PC-9 (cell line): ENCODE measurements around the gene FN3KRP. TPM values are rescaled to one million over a fixed set of nuclear protein-coding genes. Genes with fewer than 3 reads are reported as not detected.

Experiments
- BruUV-seq: library from RNA; stranded (reverse); fragments of 400-500 nt; replicated peaks from 2 replicates; lab custom pipeline; 2021; lab: Mats Ljungman, UMichigan
- CTCF ChIA-PET: fragments of 300-600 bp; sonication (Branson Sonifier 250); formaldehyde crosslinking; loops from one replicate; lab custom pipeline; 2022; ENCODE audit warnings: antibody characterized with exemption; lab: Charles Lee
- POLR2A ChIA-PET: fragments of 300-600 bp; sonication (Branson Sonifier 250); formaldehyde crosslinking; loops from one replicate; lab custom pipeline; 2022; ENCODE audit warnings: antibody characterized with exemption; ENCODE audit not compliant: unreplicated experiment; lab: Charles Lee
- DNase-seq, 2 experiments: peaks; one replicate each; pipeline versions ENCODE4 v3.0.0 to v3.0.0-alpha.2; 2015 to 2022; ENCODE audit warnings: mixed read lengths in 1 of 2
- H2AFZ ChIP-seq: fragments of 200-600 bp; sonication (generic); 2 replicates; pipeline ENCODE4 v1.8.1; 2017; ENCODE audit warnings: antibody characterized with exemption
- H3F3A ChIP-seq: fragments of 200-600 bp; sonication (generic); 2 replicates; pipeline ENCODE4 v1.8.1; 2017; ENCODE audit warnings: antibody characterized with exemption, mild to moderate bottlenecking, low read depth; ENCODE audit not compliant: insufficient read depth
- H3K27ac ChIP-seq: fragments of 200-600 bp; sonication (generic); 2 replicates; pipeline ENCODE4 v1.6.1; 2016; ENCODE audit warnings: mixed run types
- H3K27me3 ChIP-seq: fragments of 200-600 bp; sonication (generic); 2 replicates; pipeline ENCODE4 v1.6.1; 2016; ENCODE audit warnings: low read depth, mixed run types; ENCODE audit not compliant: insufficient read depth
- H3K36me3 ChIP-seq: fragments of 200-600 bp; sonication (generic); 2 replicates; pipeline ENCODE4 v1.6.1; 2016; ENCODE audit warnings: low read depth, mixed run types
- H3K4me1 ChIP-seq: fragments of 200-600 bp; sonication (generic); replicated peaks from 2 replicates; pipeline ENCODE4 v1.6.1; 2016; ENCODE audit warnings: mixed run types; ENCODE audit not compliant: insufficient read depth
- H3K4me2 ChIP-seq: fragments of 200-600 bp; sonication (generic); 2 replicates; pipeline ENCODE4 v1.6.1; 2017; ENCODE audit warnings: mixed run types
- H3K4me3 ChIP-seq: fragments of 200-600 bp; sonication (generic); 2 replicates; pipeline ENCODE4 v1.6.1; 2016; ENCODE audit warnings: mixed run types
- H3K79me2 ChIP-seq: fragments of 200-600 bp; sonication (generic); 2 replicates; pipeline ENCODE4 v1.6.1; 2017; ENCODE audit warnings: low read depth, mixed run types
- H3K9me2 ChIP-seq: fragments of 200-600 bp; sonication (generic); 2 replicates; pipeline ENCODE4 v1.8.1; 2017; ENCODE audit warnings: mild to moderate bottlenecking; ENCODE audit not compliant: insufficient read depth
- H3K9me3 ChIP-seq: fragments of 200-600 bp; sonication (generic); 2 replicates; pipeline ENCODE4 v1.8.1; 2016; ENCODE audit warnings: low read depth; ENCODE audit not compliant: insufficient read depth
- H4K20me1 ChIP-seq: fragments of 200-600 bp; sonication (generic); 2 replicates; pipeline ENCODE4 v1.8.1; 2017; ENCODE audit not compliant: insufficient read depth
- EZH2 ChIP-seq: fragments of 200-600 bp; sonication (generic); IDR thresholded peaks from 2 replicates; pipeline ENCODE4 v1.8.0; 2017; ENCODE audit warnings: antibody characterized with exemption, low read depth
- intact Hi-C: fragments of 100-400 bp; cut with micrococcal nuclease; formaldehyde crosslinking; loops from one replicate; pipeline ENCODE4 v1.10.0; 2022; ENCODE audit not compliant: unreplicated experiment
- total RNA-seq: library from RNA; stranded (reverse); gene quantifications from 2 replicates; pipeline ENCODE4 v1.2.3, GENCODE V29; 2021
- TF ChIP-seq, protein P1 (sequence below): fragments of 200-600 bp; sonication (generic); conservative IDR thresholded peaks from 2 replicates; pipeline ENCODE4 v1.6.1; 2017; ENCODE audit warnings: mixed run types, antibody characterized with exemption, mild to moderate bottlenecking, moderate library complexity

Gene FN3KRP
- total RNA-seq, 1 experiment from 2014 or later, result 28.8 TPM

DNA sequence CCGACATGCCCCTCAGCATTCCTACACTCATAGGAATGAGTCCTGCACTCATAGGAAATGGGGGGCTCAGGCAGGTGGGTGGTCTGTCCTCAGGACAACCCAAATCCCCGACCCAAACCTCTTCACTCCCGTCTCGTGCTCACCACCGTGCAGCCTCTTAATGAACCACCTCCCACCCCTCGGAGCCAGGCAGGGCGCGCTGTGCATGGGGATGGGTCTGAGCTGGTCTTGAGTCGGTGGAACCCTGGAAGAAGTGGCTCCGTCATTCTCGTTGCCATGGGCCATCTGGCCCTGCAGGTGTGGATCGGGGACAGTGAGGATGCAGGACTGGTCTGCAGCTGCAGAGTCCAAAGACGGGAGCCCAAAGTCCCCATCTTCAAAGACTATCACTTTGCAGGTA lies 11.6 kb upstream of the FN3KRP start:
- CTCF ChIA-PET, result no interaction called here
- intact Hi-C loops, result no loop called here
- Histone ChIP-seq H3K4me3 (no peak overlapping the region), H3K27ac (no peak overlapping the region), H3F3A (peaks cover 6% of the 10 kb centered on the region; the same call in 1 of the 2 replicates), H3K4me2 (no peak overlapping the region), H2AFZ (no peak overlapping the region), H4K20me1 (no peaks in the 10 kb centered on the region), H3K9me3 (no peaks in the 10 kb centered on the region), H3K9me2 (no peaks in the 10 kb centered on the region), H3K27me3 (no peaks in the 10 kb centered on the region), H3K4me1 (no peaks in the 10 kb centered on the region), H3K79me2 (no peaks in the 10 kb centered on the region), H3K36me3 (no peaks in the 10 kb centered on the region)
- TF ChIP-seq EZH2, result no peak
- TF ChIP-seq, protein P1, sequence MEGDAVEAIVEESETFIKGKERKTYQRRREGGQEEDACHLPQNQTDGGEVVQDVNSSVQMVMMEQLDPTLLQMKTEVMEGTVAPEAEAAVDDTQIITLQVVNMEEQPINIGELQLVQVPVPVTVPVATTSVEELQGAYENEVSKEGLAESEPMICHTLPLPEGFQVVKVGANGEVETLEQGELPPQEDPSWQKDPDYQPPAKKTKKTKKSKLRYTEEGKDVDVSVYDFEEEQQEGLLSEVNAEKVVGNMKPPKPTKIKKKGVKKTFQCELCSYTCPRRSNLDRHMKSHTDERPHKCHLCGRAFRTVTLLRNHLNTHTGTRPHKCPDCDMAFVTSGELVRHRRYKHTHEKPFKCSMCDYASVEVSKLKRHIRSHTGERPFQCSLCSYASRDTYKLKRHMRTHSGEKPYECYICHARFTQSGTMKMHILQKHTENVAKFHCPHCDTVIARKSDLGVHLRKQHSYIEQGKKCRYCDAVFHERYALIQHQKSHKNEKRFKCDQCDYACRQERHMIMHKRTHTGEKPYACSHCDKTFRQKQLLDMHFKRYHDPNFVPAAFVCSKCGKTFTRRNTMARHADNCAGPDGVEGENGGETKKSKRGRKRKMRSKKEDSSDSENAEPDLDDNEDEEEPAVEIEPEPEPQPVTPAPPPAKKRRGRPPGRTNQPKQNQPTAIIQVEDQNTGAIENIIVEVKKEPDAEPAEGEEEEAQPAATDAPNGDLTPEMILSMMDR, result no peak
- DNase-seq, result no peak
- BruUV-seq, result no TSS peak
- POLR2A ChIA-PET, result interaction anchor here (0.7 kb wide), 1 partner anchor 136 kb away, joined by 3 read pairs; no protein-coding TSS in a partner anchor

DNA sequence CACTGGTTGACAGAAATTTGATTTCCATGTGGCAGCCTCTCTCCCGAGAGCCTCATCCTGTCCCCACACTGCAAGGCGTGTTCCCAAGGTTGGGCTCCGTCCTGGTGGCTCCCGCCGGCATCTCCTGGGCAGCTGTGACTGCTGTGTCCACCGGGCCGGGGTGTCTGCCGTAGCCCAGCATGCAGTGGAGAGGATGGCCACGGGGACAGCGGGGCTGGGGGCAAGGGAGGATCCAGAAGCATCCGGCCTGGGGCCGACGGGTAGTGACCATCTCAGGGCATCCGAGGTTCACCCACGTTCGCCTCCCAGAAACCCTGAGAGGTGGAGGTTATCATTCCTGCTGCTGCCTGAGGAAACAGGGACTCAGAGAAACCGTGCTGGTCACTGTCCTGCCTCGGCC lies 10.8 kb upstream of the FN3KRP start:
- Histone ChIP-seq H3K4me3 (no peak overlapping the region), H3K27ac (no peak overlapping the region), H3K36me3 (no peaks in the 10 kb centered on the region), H3K9me3 (no peaks in the 10 kb centered on the region), H2AFZ (no peak overlapping the region), H3K9me2 (no peaks in the 10 kb centered on the region), H3K4me2 (no peak overlapping the region), H3K27me3 (no peaks in the 10 kb centered on the region), H3K4me1 (no peaks in the 10 kb centered on the region), H4K20me1 (no peaks in the 10 kb centered on the region), H3F3A (peaks cover 6% of the 10 kb centered on the region; the same call in 1 of the 2 replicates), H3K79me2 (no peaks in the 10 kb centered on the region)
- CTCF ChIA-PET, result no interaction called here
- POLR2A ChIA-PET, result no interaction called here
- DNase-seq, result no peak
- TF ChIP-seq, protein P1, result no peak
- no peak for TF ChIP-seq EZH2
- intact Hi-C loops, result no loop called here
- no TSS peak for BruUV-seq

DNA sequence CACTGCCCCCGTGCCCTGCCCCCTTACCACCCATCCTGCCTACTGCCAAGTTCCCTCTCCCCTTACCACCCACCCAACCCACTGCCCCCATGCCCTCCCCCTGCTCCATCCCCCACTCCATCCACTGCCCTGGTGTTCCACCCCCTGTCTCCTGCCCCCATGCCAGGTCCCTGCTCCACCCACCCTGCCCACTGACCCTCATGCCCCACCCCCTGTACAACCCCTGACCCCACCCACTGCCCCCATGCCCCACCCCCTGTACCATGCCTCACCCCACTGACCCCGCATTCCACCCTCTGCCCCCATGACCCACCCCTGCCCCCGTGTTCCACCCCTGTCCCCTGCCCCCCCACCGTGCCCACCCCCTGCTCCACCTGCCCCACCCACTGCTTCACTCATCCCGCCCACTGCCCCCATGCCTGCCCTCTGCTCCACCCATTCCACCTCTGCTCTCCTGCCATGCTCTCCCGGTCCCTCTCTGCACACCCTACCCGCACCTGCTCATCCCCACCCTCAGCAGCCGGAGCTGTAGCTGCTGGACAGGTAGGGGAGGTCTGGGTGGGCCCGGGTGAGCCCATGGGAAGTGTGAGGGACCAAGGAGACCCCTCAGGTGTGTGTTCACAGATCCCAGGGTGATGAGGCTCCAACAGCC lies 7.4 kb upstream of the FN3KRP start:
- no peaks in the 10 kb centered on the region for H3K9me2 ChIP-seq
- peaks cover 6% of the 10 kb centered on the region; the same call in 1 of the 2 replicates for H3F3A ChIP-seq
- CTCF ChIA-PET, result no interaction called here
- no peak for DNase-seq
- no peaks in the 10 kb centered on the region for H3K27me3 ChIP-seq
- no peak overlapping the region for H3K4me2 ChIP-seq
- H3K9me3 ChIP-seq, result no peaks in the 10 kb centered on the region
- no peak overlapping the region for H3K27ac ChIP-seq
- intact Hi-C loops, result no loop called here
- no peaks in the 10 kb centered on the region for H4K20me1 ChIP-seq
- TF ChIP-seq, protein P1, result no peak
- no peak for TF ChIP-seq EZH2
- BruUV-seq, result no TSS peak
- H3K4me3 ChIP-seq, result no peak overlapping the region
- POLR2A ChIA-PET, result no interaction called here
- H3K79me2 ChIP-seq, result no peaks in the 10 kb centered on the region
- H2AFZ ChIP-seq, result no peak overlapping the region
- H3K36me3 ChIP-seq, result no peaks in the 10 kb centered on the region
- H3K4me1 ChIP-seq, result no peaks in the 10 kb centered on the region
